ENCODE results near the gene WASHC2C. TPM values are rescaled to one million over a fixed set of nuclear protein-coding genes. Genes with fewer than 3 reads are reported as not detected.
"Not testable (repeated sequence)": the region's sequence is repeated elsewhere in the genome, so short reads cannot be mapped to it uniquely, and the experiment has no call there.

Gene WASHC2C
- total RNA-seq, 2 experiments from 2014 or later, result 39.4 to 42.9 TPM

DNA sequence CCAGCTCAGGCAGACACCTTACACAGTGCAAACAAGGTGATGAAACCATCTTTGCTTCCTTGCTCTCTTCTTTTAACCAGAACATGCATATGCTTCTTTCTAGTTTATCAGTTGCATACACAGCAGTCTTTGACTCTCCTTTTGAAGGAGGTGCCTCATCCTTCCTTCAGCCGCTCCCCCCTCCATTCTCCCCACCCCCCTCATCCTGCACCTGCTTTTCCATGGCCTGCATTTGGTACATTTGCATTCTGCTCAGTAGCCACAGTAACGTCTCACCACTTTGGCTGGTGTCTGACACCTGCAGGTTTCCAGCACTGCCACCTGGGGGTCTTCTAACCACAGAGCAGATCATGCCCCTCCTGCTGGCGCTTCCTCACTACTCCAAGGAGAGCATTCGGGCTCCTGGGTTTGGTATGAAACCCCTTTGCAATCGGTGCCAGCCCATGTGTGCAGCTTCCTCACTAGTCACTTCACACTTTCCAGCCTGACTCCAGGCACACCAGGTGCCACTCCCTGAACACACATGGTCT, 60.2 kb downstream of the WASHC2C start:
- H3K9me3 Mint-ChIP-seq (ENCODE audit: insufficient read depth); H3K27me3 Mint-ChIP-seq (ENCODE audit: low read depth); POLR2A ChIA-PET; DNase-seq; H3K4me3 Mint-ChIP-seq; H3K4me1 Mint-ChIP-seq (ENCODE audit: low read depth); ATAC-seq; H3K27ac Mint-ChIP-seq; CTCF ChIA-PET: not testable (repeated sequence)
- H3K36me3 Mint-ChIP-seq (ENCODE audit: low read depth), result peaks cover 15% of the 10 kb centered on the region

GRCh38 chr10:45789991-45790390, 62.9 kb downstream of the WASHC2C start:
- POLR2A ChIA-PET; H3K9me3 Mint-ChIP-seq (ENCODE audit: insufficient read depth); H3K4me3 Mint-ChIP-seq; H3K4me1 Mint-ChIP-seq (ENCODE audit: low read depth); DNase-seq; CTCF ChIA-PET; H3K27ac Mint-ChIP-seq; ATAC-seq; H3K27me3 Mint-ChIP-seq (ENCODE audit: low read depth): not testable (repeated sequence)
- peaks cover 21% of the 10 kb centered on the region for H3K36me3 Mint-ChIP-seq (ENCODE audit: low read depth)

DNA sequence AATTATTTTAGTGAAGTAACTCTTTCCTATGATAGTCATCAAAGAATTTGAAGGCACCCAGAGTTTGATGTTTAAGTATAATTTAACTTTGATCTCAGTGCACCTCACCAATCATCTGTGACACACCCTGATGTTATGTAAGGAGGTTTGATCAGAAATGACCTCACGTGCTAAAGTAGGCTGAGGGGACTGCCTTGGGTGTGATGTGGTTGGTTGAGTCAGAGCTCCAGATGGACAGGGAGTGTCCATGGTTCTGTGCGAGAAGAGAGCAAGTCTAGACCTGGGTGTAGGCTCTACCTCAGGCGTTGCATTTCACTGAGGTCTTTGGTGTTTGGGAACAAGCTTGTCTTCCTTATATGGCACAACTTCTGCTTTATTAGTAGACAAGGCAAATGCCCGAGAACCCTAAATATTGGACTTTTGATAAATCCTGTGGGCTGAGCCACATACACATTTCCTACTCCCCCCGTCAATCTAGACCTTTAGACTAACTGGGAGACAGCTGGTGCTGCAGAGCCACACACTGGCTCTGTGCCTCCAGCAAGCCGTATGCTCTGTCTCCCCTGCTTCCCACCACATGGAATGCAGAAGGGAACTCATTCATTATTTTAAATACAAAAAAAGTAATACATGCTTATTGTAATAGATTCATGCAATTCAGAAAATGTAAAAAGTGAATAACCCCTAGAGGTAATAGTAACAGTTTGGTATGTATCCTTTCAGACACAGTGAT, 63.8 kb downstream of the WASHC2C start:
- ATAC-seq; H3K4me3 Mint-ChIP-seq; H3K27ac Mint-ChIP-seq; H3K27me3 Mint-ChIP-seq (ENCODE audit: low read depth); CTCF ChIA-PET; DNase-seq; POLR2A ChIA-PET; H3K4me1 Mint-ChIP-seq (ENCODE audit: low read depth); H3K9me3 Mint-ChIP-seq (ENCODE audit: insufficient read depth): not testable (repeated sequence)
- peaks cover 20% of the 10 kb centered on the region for H3K36me3 Mint-ChIP-seq (ENCODE audit: low read depth)

- Mint-ChIP-seq H3K36me3 (ENCODE audit: low read depth) (peaks cover 10% of the 10 kb centered on the region), H3K27ac (peak overlapping the region; percentile 32)
- DNase-seq; CTCF ChIA-PET; H3K4me1 Mint-ChIP-seq (ENCODE audit: low read depth); H3K4me3 Mint-ChIP-seq; ATAC-seq; H3K27me3 Mint-ChIP-seq (ENCODE audit: low read depth); POLR2A ChIA-PET; H3K9me3 Mint-ChIP-seq (ENCODE audit: insufficient read depth): not testable (repeated sequence)
These were observed 67.7 kb downstream of the WASHC2C start for GRCh38 chr10:45794761-45795160.

DNA sequence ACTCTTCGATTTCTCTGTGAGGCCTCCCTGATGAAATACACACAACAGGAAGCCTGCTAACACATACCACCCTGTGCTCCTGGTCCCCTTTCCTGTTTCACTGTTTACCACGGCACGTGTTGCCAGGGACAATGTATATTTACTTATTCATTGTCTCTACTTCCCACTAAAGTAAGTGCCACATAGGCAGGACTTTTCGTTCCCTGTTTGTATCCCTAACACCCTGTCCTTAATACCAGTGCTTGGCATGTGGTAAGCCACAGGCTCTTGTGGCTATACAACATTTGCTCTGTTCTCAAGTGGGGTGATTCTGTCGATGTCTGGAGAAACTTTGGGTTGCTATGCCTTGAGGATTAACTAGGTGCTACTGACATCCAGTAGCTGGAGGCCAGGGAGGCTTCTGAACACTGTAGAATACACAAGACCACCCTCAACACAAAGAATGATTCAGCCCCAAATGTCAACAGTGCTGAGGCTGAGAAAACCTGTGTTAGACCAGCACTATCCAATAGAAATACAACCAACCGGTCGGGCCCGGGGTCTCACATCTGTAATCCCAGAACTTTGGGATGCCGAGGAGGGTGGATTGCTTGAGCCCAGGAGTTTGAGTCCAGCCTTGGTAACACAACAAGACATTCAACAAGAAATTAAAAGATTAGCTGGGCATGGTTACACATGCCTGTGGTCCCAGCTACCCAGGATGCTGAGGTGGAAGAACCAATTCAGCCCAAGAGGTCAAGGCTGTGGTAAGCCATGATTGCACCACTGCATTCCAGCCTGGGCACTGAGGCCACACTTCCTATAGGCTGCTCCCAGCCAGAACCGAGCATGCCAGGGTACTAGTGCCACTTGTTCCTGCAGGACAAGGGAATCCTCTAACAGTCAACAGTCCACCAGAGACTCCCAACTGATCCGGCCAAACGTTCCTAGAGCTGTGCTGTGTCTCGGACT, 76.3 kb downstream of the WASHC2C start:
- H3K4me3 Mint-ChIP-seq; H3K36me3 Mint-ChIP-seq (ENCODE audit: low read depth); CTCF ChIA-PET; POLR2A ChIA-PET; ATAC-seq; H3K27ac Mint-ChIP-seq; DNase-seq; H3K27me3 Mint-ChIP-seq (ENCODE audit: low read depth); H3K9me3 Mint-ChIP-seq (ENCODE audit: insufficient read depth): not testable (repeated sequence)
- H3K4me1 Mint-ChIP-seq (ENCODE audit: low read depth), result peaks cover 13% of the 10 kb centered on the region

DNA sequence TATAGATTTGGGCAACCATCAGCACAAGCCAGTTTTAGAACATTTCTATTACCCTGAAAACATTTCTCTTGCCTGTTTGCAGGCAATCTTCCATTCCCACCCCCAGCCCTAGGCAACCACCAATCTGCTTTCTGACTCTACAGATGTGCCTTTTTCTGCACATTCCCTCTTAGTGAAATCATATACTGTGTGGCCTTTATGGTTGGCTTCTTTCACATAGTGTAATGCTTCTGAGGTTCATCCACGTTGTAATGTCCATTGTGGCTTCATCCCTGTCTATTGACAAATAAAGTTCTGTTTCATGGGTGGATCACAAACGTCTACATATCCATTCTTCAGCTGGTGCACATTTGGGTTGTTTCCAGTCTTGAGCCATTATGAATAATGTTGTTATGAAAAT, 77.9 kb downstream of the WASHC2C start:
- H3K27ac Mint-ChIP-seq; H3K9me3 Mint-ChIP-seq (ENCODE audit: insufficient read depth); CTCF ChIA-PET; ATAC-seq; POLR2A ChIA-PET; DNase-seq; H3K4me3 Mint-ChIP-seq; H3K36me3 Mint-ChIP-seq (ENCODE audit: low read depth); H3K27me3 Mint-ChIP-seq (ENCODE audit: low read depth): not testable (repeated sequence)
- peaks cover 13% of the 10 kb centered on the region for H3K4me1 Mint-ChIP-seq (ENCODE audit: low read depth)

DNA sequence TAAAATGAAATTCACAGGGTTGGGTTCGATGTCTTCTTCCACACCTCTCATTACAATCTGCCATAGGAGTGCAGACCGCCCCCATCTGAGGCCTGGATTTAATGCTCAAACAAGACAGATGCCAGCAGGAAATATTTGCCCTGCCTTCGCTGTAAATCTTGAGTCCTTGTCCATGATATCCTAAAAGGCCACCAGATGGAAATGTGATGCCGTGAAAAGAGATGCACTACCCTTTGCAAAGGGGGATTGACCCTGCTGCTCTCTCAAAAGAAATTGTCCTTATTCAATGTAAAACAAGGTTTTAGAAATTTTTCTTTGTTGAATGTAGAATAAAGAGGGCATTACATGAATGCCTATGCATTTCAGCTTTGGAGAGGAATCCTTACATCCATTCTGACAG, 82.8 kb downstream of the WASHC2C start:
- H3K4me1 Mint-ChIP-seq (ENCODE audit: low read depth), result no peaks in the 10 kb centered on the region
- H3K4me3 Mint-ChIP-seq, result no peak overlapping the region
- no peak overlapping the region for H3K27ac Mint-ChIP-seq
- ATAC-seq, result no peak
- POLR2A ChIA-PET, result no interaction called here
- no peak for DNase-seq
- H3K27me3 Mint-ChIP-seq (ENCODE audit: low read depth), result peaks cover 6% of the 10 kb centered on the region
- no peaks in the 10 kb centered on the region for H3K9me3 Mint-ChIP-seq (ENCODE audit: insufficient read depth)
- no peaks in the 10 kb centered on the region for H3K36me3 Mint-ChIP-seq (ENCODE audit: low read depth)
- CTCF ChIA-PET, result no interaction called here

DNA sequence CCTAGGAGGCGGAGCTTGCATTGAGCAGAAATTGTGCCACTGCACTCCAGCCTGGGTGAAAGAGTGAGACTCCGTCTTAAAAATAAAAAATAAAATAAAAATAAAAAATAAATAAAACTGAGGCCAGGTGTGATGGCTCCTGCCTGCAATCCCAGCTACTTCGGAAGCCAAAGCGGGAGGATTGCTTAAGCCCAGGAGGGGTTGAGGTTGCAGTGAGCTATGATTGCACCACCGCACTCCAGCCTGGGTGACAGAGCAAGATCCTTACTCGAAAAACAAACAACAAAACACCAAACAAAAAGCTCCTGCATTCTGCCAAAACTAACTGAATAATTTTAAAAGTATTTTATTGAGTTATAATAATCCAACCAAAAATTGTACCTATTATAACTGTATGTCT, 84.0 kb downstream of the WASHC2C start:
- Mint-ChIP-seq H3K4me1 (ENCODE audit: low read depth) (no peaks in the 10 kb centered on the region), H3K4me3 (no peak overlapping the region), H3K9me3 (ENCODE audit: insufficient read depth) (no peaks in the 10 kb centered on the region), H3K36me3 (ENCODE audit: low read depth) (no peaks in the 10 kb centered on the region), H3K27ac (no peak overlapping the region), H3K27me3 (ENCODE audit: low read depth) (peaks cover 6% of the 10 kb centered on the region)
- ATAC-seq (no peak), DNase-seq (no peak)
- ChIA-PET POLR2A (no interaction called here), CTCF (no interaction called here)

DNA sequence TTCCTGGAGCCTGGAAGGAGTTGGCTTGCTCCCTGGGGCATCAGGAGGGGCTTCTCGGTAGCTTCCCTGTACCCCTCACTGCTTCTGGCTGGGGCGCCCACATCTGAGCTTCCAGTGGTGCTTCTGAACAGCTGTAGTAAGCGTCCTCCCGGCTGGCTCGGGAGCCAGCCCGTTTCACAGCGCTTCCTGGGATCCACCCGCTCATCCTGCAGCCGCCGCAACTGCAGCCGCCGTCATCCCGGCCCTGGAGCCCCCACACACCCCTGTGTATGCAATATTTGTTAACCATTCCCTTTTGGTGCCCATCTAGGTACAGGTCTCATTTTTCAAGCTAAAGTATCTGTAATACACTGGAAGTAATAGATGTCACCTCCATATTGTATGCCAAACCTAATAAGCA, 85.9 kb downstream of the WASHC2C start:
- DNase-seq; POLR2A ChIA-PET; H3K9me3 Mint-ChIP-seq (ENCODE audit: insufficient read depth); ATAC-seq; H3K36me3 Mint-ChIP-seq (ENCODE audit: low read depth); CTCF ChIA-PET; H3K4me1 Mint-ChIP-seq (ENCODE audit: low read depth); H3K4me3 Mint-ChIP-seq; H3K27ac Mint-ChIP-seq; H3K27me3 Mint-ChIP-seq (ENCODE audit: low read depth): not testable (repeated sequence)

DNA sequence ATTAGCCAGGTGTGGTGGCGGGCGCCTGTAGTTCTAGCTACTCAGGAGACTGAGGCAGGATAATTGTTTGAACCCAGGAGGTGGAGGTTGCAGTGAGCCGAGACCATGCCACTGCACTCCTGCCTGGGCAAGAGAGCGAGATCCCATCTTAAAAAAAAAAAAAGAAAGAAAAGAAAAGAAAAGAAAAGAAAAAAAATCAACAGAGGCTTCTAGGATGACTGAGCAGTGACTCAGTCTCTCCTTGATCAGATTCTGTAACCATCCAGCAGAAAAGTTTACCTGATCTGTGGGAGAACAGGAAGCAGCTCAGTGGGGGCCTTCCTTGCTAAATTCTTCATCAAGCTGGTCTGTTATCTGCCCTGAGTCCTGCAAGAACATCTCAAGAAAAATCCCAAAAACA, 87.1 kb downstream of the WASHC2C start:
- ATAC-seq; H3K4me1 Mint-ChIP-seq (ENCODE audit: low read depth); H3K9me3 Mint-ChIP-seq (ENCODE audit: insufficient read depth); POLR2A ChIA-PET; H3K36me3 Mint-ChIP-seq (ENCODE audit: low read depth); CTCF ChIA-PET; H3K27me3 Mint-ChIP-seq (ENCODE audit: low read depth); H3K4me3 Mint-ChIP-seq; H3K27ac Mint-ChIP-seq; DNase-seq: not testable (repeated sequence)

GRCh38 chr10:45817130-45817859, 90.2 kb downstream of the WASHC2C start:
- ChIA-PET CTCF (no interaction called here), POLR2A (no interaction called here)
- Mint-ChIP-seq H3K27ac (no peak overlapping the region), H3K4me1 (ENCODE audit: low read depth) (peaks cover 5% of the 10 kb centered on the region), H3K36me3 (ENCODE audit: low read depth) (no peaks in the 10 kb centered on the region), H3K4me3 (no peak overlapping the region), H3K27me3 (ENCODE audit: low read depth) (no peaks in the 10 kb centered on the region), H3K9me3 (ENCODE audit: insufficient read depth) (no peaks in the 10 kb centered on the region)
- DNase-seq, result no peak
- ATAC-seq, result no peak

DNA sequence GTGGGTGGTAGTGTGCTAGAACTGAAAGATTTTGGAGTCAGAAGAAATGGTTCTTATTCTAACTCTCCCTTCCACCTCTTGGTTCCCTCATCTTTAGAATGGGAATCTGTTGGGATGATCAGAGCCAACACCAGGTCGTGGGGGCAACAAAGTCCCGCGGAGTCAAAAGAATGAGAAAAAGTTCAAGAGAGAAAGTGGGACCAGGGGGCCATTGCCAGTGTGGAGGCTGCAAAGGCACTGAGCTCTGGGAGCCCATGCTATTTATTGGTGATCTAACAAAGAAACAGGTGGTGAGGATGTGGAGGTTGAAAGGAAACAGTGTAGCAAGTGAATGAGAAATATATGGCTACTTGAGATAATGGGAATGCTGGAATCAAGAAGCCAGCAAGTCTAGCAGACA, 90.8 kb downstream of the WASHC2C start:
- H3K4me3 Mint-ChIP-seq, result no peak overlapping the region
- peaks cover 5% of the 10 kb centered on the region for H3K4me1 Mint-ChIP-seq (ENCODE audit: low read depth)
- H3K27me3 Mint-ChIP-seq (ENCODE audit: low read depth), result no peaks in the 10 kb centered on the region
- no peaks in the 10 kb centered on the region for H3K9me3 Mint-ChIP-seq (ENCODE audit: insufficient read depth)
- DNase-seq (no peak), ATAC-seq (no peak)
- POLR2A ChIA-PET, result no interaction called here
- peak overlapping the region; percentile 37 for H3K27ac Mint-ChIP-seq
- no peaks in the 10 kb centered on the region for H3K36me3 Mint-ChIP-seq (ENCODE audit: low read depth)
- CTCF ChIA-PET, result no interaction called here

All from activated CD8-positive, alpha-beta T cell treated with anti-CD3 and anti-CD28 coated beads, Interleukin-2, amount 10 ng/mL, durations not matched to agents 7 days and 5 days (primary cell).